IgD-negative memory B cell (primary cell): ENCODE measurements around the gene ARHGEF6. TPM values are rescaled to one million over a fixed set of nuclear protein-coding genes. Genes with fewer than 3 reads are reported as not detected.

Experiments
- H3K27ac Mint-ChIP-seq, 3 donors: one replicate each; pipeline ENCODE4 v1.8.0; 2020 to 2022; ENCODE audit warnings: mild to moderate bottlenecking in 3 of 3, mixed read lengths in 3 of 3, moderate library complexity in 1 of 3
- H3K27me3 Mint-ChIP-seq: one replicate; pipeline ENCODE4 v1.8.0; 2021; ENCODE audit warnings: mixed read lengths
- H3K36me3 Mint-ChIP-seq: one replicate; pipeline ENCODE4 v1.8.0; 2020; ENCODE audit warnings: mild to moderate bottlenecking, mixed read lengths
- H3K4me1 Mint-ChIP-seq, 3 donors: one replicate each; pipeline ENCODE4 v1.8.0; 2020 to 2022; ENCODE audit warnings: mixed read lengths in 3 of 3, mild to moderate bottlenecking in 1 of 3
- H3K4me3 Mint-ChIP-seq, 4 donors: one replicate each; pipeline ENCODE4 v1.8.0; 2020 to 2022; ENCODE audit warnings: mild to moderate bottlenecking in 4 of 4, mixed read lengths in 4 of 4, moderate library complexity in 3 of 4
- H3K9me3 Mint-ChIP-seq, 3 donors: one replicate each; pipeline ENCODE4 v1.8.0; 2020 to 2021; ENCODE audit warnings: mixed read lengths in 3 of 3, mild to moderate bottlenecking in 1 of 3
- polyA plus RNA-seq: library from polyadenylated mRNA; unstranded; fragments of 300-500 nt; fragmentation: Illumina TruSeq; gene quantifications from one replicate; pipeline ENCODE4 v1.2.3, GENCODE V29; 2021

The ARHGEF6 gene
- polyA plus RNA-seq, 1 donor from 2014 or later: 39.6 TPM

GRCh38 chrX:136767104-136767941 lies 13.4 kb downstream of the ARHGEF6 start:
- Mint-ChIP-seq H3K9me3 (no peaks in the 10 kb centered on the region), H3K36me3 (peaks cover 2% of the 10 kb centered on the region), H3K4me3 (peak overlapping the region; percentile 82 to 93 (median 92)), H3K4me1 (peaks cover 27 to 37% (median 34%) of the 10 kb centered on the region in 3 donors), H3K27me3 (no peaks in the 10 kb centered on the region), H3K27ac (peak overlapping the region; percentile 84 to 92 (median 87))

- Mint-ChIP-seq H3K36me3 (peaks cover 2% of the 10 kb centered on the region), H3K4me3 (peak overlapping the region; percentile 77 to 93 (median 80)), H3K27me3 (no peaks in the 10 kb centered on the region), H3K27ac (peak overlapping the region in 1 of 3 donors; percentile 50), H3K4me1 (peaks cover 27 to 37% (median 32%) of the 10 kb centered on the region in 3 donors), H3K9me3 (no peaks in the 10 kb centered on the region)
Observed at GRCh38 chrX:136766785-136767103, 14.0 kb downstream of the ARHGEF6 start.

DNA sequence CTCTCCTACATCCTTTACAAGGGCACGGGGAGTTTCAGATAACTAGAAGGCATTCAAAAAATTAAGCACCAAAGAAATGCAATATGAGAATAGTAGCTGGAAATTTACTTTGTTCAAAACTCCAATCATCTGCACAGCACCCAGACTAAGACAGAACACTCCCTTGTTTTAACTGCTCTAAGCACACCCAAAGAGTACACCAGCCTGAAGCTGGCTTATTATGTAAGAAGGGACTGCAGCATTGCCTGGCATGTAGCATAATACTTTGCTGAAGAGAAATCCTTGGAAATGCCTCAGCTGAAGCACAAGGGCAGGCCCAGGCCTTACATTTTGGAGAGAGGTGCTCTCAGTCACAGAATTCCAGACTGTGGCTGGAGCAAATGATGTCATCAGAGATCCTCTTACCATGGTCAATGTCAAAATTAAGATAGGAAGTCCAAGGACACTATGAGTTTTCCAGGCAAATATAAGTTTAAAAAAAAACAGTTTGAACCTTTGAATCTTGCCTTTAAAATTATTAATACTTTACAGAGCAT lies 14.8 kb downstream of the ARHGEF6 start:
- peak overlapping the region; percentile 0 to 93 (median 71) for H3K4me3 Mint-ChIP-seq
- H3K4me1 Mint-ChIP-seq: peaks cover 31 to 37% (median 35%) of the 10 kb centered on the region in 3 donors
- no peaks in the 10 kb centered on the region for H3K27me3 Mint-ChIP-seq
- no peaks in the 10 kb centered on the region for H3K9me3 Mint-ChIP-seq
- H3K36me3 Mint-ChIP-seq: peaks cover 2% of the 10 kb centered on the region
- peak overlapping the region in 1 of 3 donors; percentile 50 for H3K27ac Mint-ChIP-seq

DNA sequence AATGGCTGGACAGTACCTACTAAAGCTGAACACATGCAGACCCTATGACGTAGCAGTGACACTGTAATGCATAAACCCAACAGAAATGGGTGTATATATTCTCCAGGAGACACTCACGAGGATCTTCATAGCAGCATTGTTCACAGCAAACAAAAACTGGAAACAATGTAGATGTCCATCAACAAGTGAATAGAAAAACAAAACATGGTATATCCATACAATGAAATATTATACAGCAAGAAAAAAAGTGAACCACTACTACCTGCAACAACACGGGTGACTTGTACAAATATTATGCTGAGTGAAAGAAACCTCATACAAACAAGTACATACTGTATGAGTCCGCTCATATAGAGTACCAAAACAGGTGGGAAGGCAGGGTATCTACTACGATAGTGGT lies 16.5 kb downstream of the ARHGEF6 start:
- H3K4me3 Mint-ChIP-seq: no peak overlapping the region
- no peaks in the 10 kb centered on the region for H3K9me3 Mint-ChIP-seq
- H3K36me3 Mint-ChIP-seq: no peaks in the 10 kb centered on the region
- no peak overlapping the region for H3K27ac Mint-ChIP-seq
- peaks cover 36 to 40% (median 39%) of the 10 kb centered on the region in 3 donors for H3K4me1 Mint-ChIP-seq
- H3K27me3 Mint-ChIP-seq: peaks cover 2% of the 10 kb centered on the region

- peaks cover 31 to 36% (median 33%) of the 10 kb centered on the region in 3 donors for H3K4me1 Mint-ChIP-seq
- H3K4me3 Mint-ChIP-seq: peak overlapping the region in 3 of 4 donors; percentile 43 to 70 (median 46)
- H3K27ac Mint-ChIP-seq: peak overlapping the region in 2 of 3 donors; percentile 34 to 76
- H3K36me3 Mint-ChIP-seq: no peaks in the 10 kb centered on the region
- no peaks in the 10 kb centered on the region for H3K9me3 Mint-ChIP-seq
- peaks cover 2% of the 10 kb centered on the region for H3K27me3 Mint-ChIP-seq
Observed at GRCh38 chrX:136762820-136763452, 17.8 kb downstream of the ARHGEF6 start.

DNA sequence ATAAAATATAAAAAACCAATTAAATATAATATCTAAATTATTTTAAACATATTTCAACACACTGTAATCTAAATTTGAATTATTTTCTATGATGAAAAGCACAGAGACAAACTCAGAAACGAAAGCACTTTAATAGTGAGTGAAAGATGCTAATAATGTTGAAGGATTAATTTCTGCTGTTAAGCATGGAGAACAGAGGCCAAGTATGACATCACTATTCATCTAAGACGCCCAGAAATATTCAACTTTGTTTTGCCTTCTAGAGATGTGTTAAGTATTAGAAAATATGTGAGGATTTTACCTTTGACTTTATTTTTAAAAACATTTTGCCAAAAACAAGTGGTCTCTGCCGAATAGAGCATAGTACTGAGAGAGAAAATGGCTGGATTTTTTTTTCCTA lies 19.3 kb downstream of the ARHGEF6 start:
- peaks cover 2% of the 10 kb centered on the region for H3K27me3 Mint-ChIP-seq
- no peak overlapping the region for H3K27ac Mint-ChIP-seq
- no peaks in the 10 kb centered on the region for H3K36me3 Mint-ChIP-seq
- H3K4me3 Mint-ChIP-seq: no peak overlapping the region
- no peaks in the 10 kb centered on the region for H3K9me3 Mint-ChIP-seq
- H3K4me1 Mint-ChIP-seq: peaks cover 35 to 37% (median 35%) of the 10 kb centered on the region in 3 donors

DNA sequence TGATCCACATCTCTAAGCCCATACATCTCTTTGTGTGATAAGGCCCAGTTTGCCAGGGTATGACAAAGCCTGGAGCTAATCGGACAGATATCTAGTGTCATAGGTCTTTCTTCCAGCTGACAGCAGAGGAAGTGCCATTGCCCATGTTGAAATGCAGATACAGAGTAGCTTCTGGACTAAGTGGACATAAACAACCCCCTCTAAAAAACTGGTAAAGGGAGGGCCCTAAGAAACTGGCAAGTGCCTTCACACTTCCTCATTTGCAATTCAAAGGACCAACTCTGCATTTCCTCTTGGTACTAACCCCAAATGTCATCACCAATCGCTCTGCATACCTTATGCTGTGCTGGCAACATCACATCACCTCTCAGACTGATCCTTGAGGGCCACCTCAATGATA lies 20.8 kb downstream of the ARHGEF6 start:
- H3K36me3 Mint-ChIP-seq: no peaks in the 10 kb centered on the region
- peaks cover 2% of the 10 kb centered on the region for H3K27me3 Mint-ChIP-seq
- H3K4me3 Mint-ChIP-seq: peak overlapping the region in 3 of 4 donors; percentile 20 to 86 (median 78)
- peak overlapping the region; percentile 40 to 89 (median 78) for H3K27ac Mint-ChIP-seq
- peaks cover 23 to 33% (median 26%) of the 10 kb centered on the region in 3 donors for H3K4me1 Mint-ChIP-seq
- no peaks in the 10 kb centered on the region for H3K9me3 Mint-ChIP-seq

DNA sequence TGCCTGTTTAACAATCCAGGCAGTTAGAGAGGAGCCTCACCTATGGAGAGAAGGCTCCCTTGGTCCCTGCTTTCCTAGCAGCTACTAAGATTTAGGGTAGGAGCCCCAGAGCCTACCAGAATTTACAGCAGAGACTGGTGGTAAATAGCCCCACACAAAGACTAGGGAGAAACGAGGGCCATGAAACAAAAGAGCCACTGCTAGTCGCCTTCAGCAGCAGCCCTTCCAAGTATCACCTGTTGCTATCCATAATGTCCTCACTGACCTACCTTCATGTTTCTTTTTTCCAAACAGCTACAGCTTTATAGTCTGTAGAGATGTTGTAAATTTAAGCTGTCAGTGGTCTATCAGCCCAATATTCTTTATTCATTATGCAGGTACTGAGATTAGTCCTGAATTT lies 25.3 kb downstream of the ARHGEF6 start:
- Mint-ChIP-seq H3K4me1 (peaks cover 16 to 31% (median 17%) of the 10 kb centered on the region in 3 donors), H3K4me3 (no peak overlapping the region), H3K36me3 (peaks cover 2% of the 10 kb centered on the region), H3K27me3 (peaks cover 2% of the 10 kb centered on the region), H3K9me3 (no peaks in the 10 kb centered on the region), H3K27ac (no peak overlapping the region)

- no peak overlapping the region for H3K4me3 Mint-ChIP-seq
- H3K27ac Mint-ChIP-seq: peak overlapping the region in 1 of 3 donors; percentile 73
- no peaks in the 10 kb centered on the region for H3K27me3 Mint-ChIP-seq
- peaks cover 2% of the 10 kb centered on the region for H3K36me3 Mint-ChIP-seq
- no peaks in the 10 kb centered on the region for H3K9me3 Mint-ChIP-seq
- H3K4me1 Mint-ChIP-seq: peaks cover 13 to 30% (median 17%) of the 10 kb centered on the region in 3 donors
Observed at GRCh38 chrX:136754651-136755050, 26.1 kb downstream of the ARHGEF6 start.

DNA sequence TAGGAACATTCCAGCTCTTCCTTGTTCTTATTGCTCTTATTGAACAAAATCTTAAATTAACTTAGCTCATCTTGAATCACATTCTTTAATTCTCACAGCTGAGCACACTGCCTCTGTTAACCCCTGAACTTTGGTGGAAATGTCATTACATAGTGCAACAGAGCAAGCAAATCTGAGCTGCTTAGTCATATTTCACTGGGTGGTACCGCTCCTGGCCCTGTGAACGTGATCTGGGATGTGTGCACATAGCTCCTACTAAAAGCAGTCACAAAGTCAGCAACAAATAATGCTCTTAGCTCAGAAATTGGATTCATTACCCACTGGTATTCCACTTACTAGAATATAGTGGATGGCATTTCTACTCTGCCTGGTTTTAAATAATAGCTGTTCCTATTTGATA lies 27.9 kb downstream of the ARHGEF6 start:
- Mint-ChIP-seq H3K36me3 (peaks cover 2% of the 10 kb centered on the region), H3K4me1 (peaks cover 24 to 40% (median 24%) of the 10 kb centered on the region in 3 donors), H3K27me3 (peaks cover 3% of the 10 kb centered on the region), H3K27ac (no peak overlapping the region), H3K4me3 (no peak overlapping the region), H3K9me3 (no peaks in the 10 kb centered on the region)

GRCh38 chrX:136752346-136752745 lies 28.4 kb downstream of the ARHGEF6 start:
- Mint-ChIP-seq H3K36me3 (peaks cover 2% of the 10 kb centered on the region), H3K9me3 (no peaks in the 10 kb centered on the region), H3K4me3 (peak overlapping the region in 1 of 4 donors; percentile 6), H3K27me3 (peaks cover 3% of the 10 kb centered on the region), H3K4me1 (peaks cover 24 to 39% (median 25%) of the 10 kb centered on the region in 3 donors), H3K27ac (no peak overlapping the region)

GRCh38 chrX:136750364-136750763 lies 30.4 kb downstream of the ARHGEF6 start:
- H3K36me3 Mint-ChIP-seq: peaks cover 4% of the 10 kb centered on the region
- peak overlapping the region in 1 of 4 donors; percentile 34 for H3K4me3 Mint-ChIP-seq
- peak overlapping the region in 1 of 3 donors; percentile 59 for H3K27ac Mint-ChIP-seq
- H3K9me3 Mint-ChIP-seq: no peaks in the 10 kb centered on the region
- peaks cover 32 to 43% (median 37%) of the 10 kb centered on the region in 3 donors for H3K4me1 Mint-ChIP-seq
- H3K27me3 Mint-ChIP-seq: peaks cover 3% of the 10 kb centered on the region

GRCh38 chrX:136747003-136747986 lies 33.4 kb downstream of the ARHGEF6 start:
- Mint-ChIP-seq H3K36me3 (peaks cover 2% of the 10 kb centered on the region), H3K27ac (peak overlapping the region; percentile 60 to 91 (median 87)), H3K27me3 (peaks cover 3% of the 10 kb centered on the region), H3K9me3 (no peaks in the 10 kb centered on the region), H3K4me3 (peak overlapping the region; percentile 54 to 84 (median 82)), H3K4me1 (peaks cover 36 to 54% (median 52%) of the 10 kb centered on the region in 3 donors)
